ENCODE results near the gene MAGEB4. TPM values are rescaled to one million over a fixed set of nuclear protein-coding genes. Genes with fewer than 3 reads are reported as not detected.

MAGEB4 gene
- total RNA-seq, 1 donor: not detected

DNA sequence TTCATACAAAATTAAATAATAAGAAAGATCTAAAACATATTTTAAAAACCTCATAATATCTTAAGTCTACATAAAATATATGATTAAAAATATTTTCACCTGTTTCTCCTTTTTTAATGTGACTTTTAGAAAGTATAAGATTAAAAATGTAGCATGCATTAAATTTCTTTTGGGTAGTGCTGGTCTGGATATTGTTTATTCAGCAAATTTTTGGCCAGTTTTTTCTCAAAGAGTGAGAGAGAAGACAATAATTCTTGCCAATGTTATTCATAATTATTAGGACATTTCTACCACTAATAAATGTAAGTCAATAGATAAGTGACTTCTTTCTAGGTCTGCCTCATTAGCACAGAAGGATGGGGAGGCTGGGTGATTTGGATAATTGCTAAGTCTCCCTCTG lies 19.2 kb downstream of the MAGEB4 start:
- no peak overlapping the region for H3K4me3 ChIP-seq (ENCODE audit: low read length)
- no peaks in the 10 kb centered on the region for H3K4me1 ChIP-seq (ENCODE audit: insufficient read depth, low read length)
- no peaks in the 10 kb centered on the region for H3K9me3 ChIP-seq (ENCODE audit: low read depth, low read length)
- H3K27me3 ChIP-seq (ENCODE audit: insufficient read depth, low read length): no peaks in the 10 kb centered on the region

DNA sequence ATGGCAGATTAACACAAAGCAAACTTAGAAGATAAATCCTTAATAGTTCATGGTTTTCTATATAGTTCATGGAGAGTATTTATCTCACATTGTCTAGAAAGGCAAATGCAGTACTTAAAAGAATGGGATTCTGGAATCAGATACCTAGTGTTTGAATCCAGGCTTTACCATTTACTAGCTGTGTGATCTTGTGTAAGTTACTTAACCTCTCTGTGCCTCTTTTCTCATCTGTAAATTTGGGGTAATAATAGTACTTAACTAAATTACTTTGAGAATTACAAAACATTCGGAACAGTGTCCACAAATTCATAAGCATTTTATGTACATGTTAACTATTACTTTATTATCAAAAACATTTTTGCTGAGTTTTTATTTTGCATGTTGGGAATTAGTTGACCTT lies 21.0 kb downstream of the MAGEB4 start:
- Histone ChIP-seq H3K4me3 (ENCODE audit: low read length) (no peak overlapping the region), H3K9me3 (ENCODE audit: low read depth, low read length) (no peaks in the 10 kb centered on the region), H3K4me1 (ENCODE audit: insufficient read depth, low read length) (no peaks in the 10 kb centered on the region), H3K27me3 (ENCODE audit: insufficient read depth, low read length) (no peaks in the 10 kb centered on the region)

- H3K27me3 ChIP-seq (ENCODE audit: insufficient read depth, low read length): no peaks in the 10 kb centered on the region
- no peak overlapping the region for H3K4me3 ChIP-seq (ENCODE audit: low read length)
- no peaks in the 10 kb centered on the region for H3K9me3 ChIP-seq (ENCODE audit: low read depth, low read length)
- no peaks in the 10 kb centered on the region for H3K4me1 ChIP-seq (ENCODE audit: insufficient read depth, low read length)
Observed at GRCh38 chrX:30270639-30271038, 28.8 kb downstream of the MAGEB4 start.

- H3K4me3 ChIP-seq (ENCODE audit: low read length): no peak overlapping the region
- H3K9me3 ChIP-seq (ENCODE audit: low read depth, low read length): no peaks in the 10 kb centered on the region
- H3K27me3 ChIP-seq (ENCODE audit: insufficient read depth, low read length): no peaks in the 10 kb centered on the region
- H3K4me1 ChIP-seq (ENCODE audit: insufficient read depth, low read length): no peaks in the 10 kb centered on the region
Observed at GRCh38 chrX:30275498-30275897, 33.7 kb downstream of the MAGEB4 start.

DNA sequence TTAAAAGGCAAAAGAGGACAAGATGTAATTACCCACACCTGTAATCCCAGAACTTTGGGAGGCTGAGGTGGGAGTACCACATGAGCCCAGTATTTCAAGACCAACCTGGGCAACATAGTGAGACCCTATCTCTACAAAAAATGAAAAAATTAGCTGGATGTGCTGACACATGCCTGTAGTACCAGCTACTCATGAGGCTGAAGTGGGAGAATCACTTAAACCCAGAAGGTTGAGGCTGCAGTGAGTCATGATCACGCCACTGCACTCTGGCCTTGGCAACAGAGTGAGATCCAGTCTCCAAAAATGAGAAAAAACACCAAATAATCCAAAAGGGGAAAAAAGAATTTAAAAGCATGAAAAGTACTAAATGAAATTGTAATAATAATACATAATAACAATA lies 36.6 kb downstream of the MAGEB4 start:
- H3K4me1 ChIP-seq (ENCODE audit: insufficient read depth, low read length): no peaks in the 10 kb centered on the region
- no peak overlapping the region for H3K4me3 ChIP-seq (ENCODE audit: low read length)
- no peaks in the 10 kb centered on the region for H3K9me3 ChIP-seq (ENCODE audit: low read depth, low read length)
- H3K27me3 ChIP-seq (ENCODE audit: insufficient read depth, low read length): no peaks in the 10 kb centered on the region

GRCh38 chrX:30280428-30280827 lies 38.6 kb downstream of the MAGEB4 start:
- Histone ChIP-seq H3K4me1 (ENCODE audit: insufficient read depth, low read length) (no peaks in the 10 kb centered on the region), H3K27me3 (ENCODE audit: insufficient read depth, low read length) (no peaks in the 10 kb centered on the region), H3K4me3 (ENCODE audit: low read length) (no peak overlapping the region), H3K9me3 (ENCODE audit: low read depth, low read length) (no peaks in the 10 kb centered on the region)

- H3K9me3 ChIP-seq (ENCODE audit: low read depth, low read length): no peaks in the 10 kb centered on the region
Observed at GRCh38 chrX:30282527-30282926, 40.7 kb downstream of the MAGEB4 start.

DNA sequence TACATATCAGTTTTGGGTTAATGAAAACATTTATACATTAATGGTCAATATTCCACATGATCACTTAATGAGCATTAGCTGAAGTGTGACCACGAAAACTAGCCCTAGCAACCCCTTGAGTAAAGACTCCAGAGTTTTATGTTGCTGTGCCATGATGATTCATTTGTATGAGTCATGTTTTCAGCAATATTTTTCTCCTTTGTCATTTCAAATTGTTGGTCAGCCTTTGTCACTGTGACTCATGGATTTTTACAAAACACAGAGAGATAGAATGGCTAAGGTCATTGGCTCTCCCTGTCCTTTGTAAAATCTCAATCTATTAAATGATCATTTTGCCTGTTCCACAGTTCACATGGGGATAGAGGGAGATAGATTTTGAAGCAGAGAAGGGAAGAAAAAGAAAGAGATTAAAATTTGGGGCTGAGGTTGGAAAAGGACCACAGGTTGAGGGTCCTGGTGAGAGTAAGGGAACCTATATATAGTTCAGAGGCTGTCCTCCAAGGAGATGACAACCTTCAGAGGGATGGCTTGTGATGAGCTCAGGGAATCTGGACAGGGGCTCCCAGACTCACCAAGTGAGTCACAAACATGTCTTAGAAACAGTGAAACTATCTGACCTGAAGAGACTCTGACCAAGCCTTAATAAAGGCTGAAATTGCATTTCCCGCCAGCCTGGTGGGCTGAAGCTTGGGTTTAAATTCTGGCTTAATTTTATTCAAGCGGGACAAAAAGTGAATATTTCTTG lies 41.8 kb downstream of the MAGEB4 start:
- Histone ChIP-seq H3K4me1 (ENCODE audit: insufficient read depth, low read length) (no peaks in the 10 kb centered on the region), H3K27me3 (ENCODE audit: insufficient read depth, low read length) (no peaks in the 10 kb centered on the region), H3K4me3 (ENCODE audit: low read length) (no peak overlapping the region), H3K9me3 (ENCODE audit: low read depth, low read length) (no peaks in the 10 kb centered on the region)

More at GRCh38 chrX:30282527-30282926, 40.7 kb downstream of the MAGEB4 start:
- Histone ChIP-seq H3K4me3 (ENCODE audit: low read length) (no peak overlapping the region), H3K4me1 (ENCODE audit: insufficient read depth, low read length) (no peaks in the 10 kb centered on the region), H3K27me3 (ENCODE audit: insufficient read depth, low read length) (no peaks in the 10 kb centered on the region)

Other genes starting within 250 kb of the MAGEB4 start
- not detected for gene MAGEB2, start 26.4 kb upstream of the MAGEB4 start, total RNA-seq
- not detected for gene MAGEB3, start 11.3 kb upstream of the MAGEB4 start, total RNA-seq
- gene MAGEB1, start 5.1 kb downstream of the MAGEB4 start, total RNA-seq: not detected
- gene NR0B1, start 67.4 kb downstream of the MAGEB4 start, total RNA-seq: not detected

All from mononuclear cell (primary cell).